Trophoblast cell (in vitro differentiated cells and primary cell): ENCODE data around the gene RAB27A.

ENCODE experiments used
- DNase-seq, 2 donors: peaks; one replicate each; pipeline ENCODE4 v3.0.0-alpha.2; 2016
- H2AFZ ChIP-seq: 2 replicates; pipeline ENCODE4 v1.6.1; 2013; ENCODE audit warnings: low read length, moderate library complexity, mild to moderate bottlenecking; ENCODE audit not compliant: insufficient read depth, poor library complexity
- H2AK5ac ChIP-seq: 2 replicates; pipeline ENCODE4 v1.6.1; 2013; ENCODE audit warnings: mild to moderate bottlenecking, low read length
- H2BK120ac ChIP-seq: 2 replicates; pipeline ENCODE4 v1.6.1; 2013; ENCODE audit warnings: low read length, mild to moderate bottlenecking, moderate library complexity; ENCODE audit not compliant: insufficient read depth, poor library complexity
- H2BK12ac ChIP-seq: 2 replicates; pipeline ENCODE4 v1.6.1; 2013; ENCODE audit warnings: mild to moderate bottlenecking, low read length, moderate library complexity
- H2BK5ac ChIP-seq: 2 replicates; pipeline ENCODE4 v1.6.1; 2013; ENCODE audit warnings: low read length, low read depth, moderate library complexity, mild to moderate bottlenecking; ENCODE audit not compliant: poor library complexity
- H3K14ac ChIP-seq: 2 replicates; pipeline ENCODE4 v1.6.1; 2013; ENCODE audit warnings: mild to moderate bottlenecking, low read length
- H3K18ac ChIP-seq: 2 replicates; pipeline ENCODE4 v1.6.1; 2013; ENCODE audit warnings: mild to moderate bottlenecking, low read length
- H3K23ac ChIP-seq: 2 replicates; pipeline ENCODE4 v1.6.1; 2013; ENCODE audit warnings: low read length
- H3K27ac ChIP-seq: 2 replicates; pipeline ENCODE4 v1.5.1; 2013; ENCODE audit warnings: low read depth, mild to moderate bottlenecking, inconsistent platforms, low read length, moderate library complexity
- H3K27me3 ChIP-seq: 2 replicates; pipeline ENCODE4 v1.6.1; 2013; ENCODE audit warnings: inconsistent platforms, mild to moderate bottlenecking, low read length, moderate library complexity; ENCODE audit not compliant: insufficient read depth
- H3K36me3 ChIP-seq, 2 experiments: 1 replicate in 1 of 2; 2 replicates in 1 of 2; pipeline ENCODE4 v1.6.1; 2013; ENCODE audit warnings: low read length in 2 of 2, mild to moderate bottlenecking in 2 of 2, moderate library complexity in 1 of 2; ENCODE audit not compliant: insufficient read depth in 2 of 2, control insufficient read depth in 1 of 2
- H3K4ac ChIP-seq: 2 replicates; pipeline ENCODE4 v1.6.1; 2013; ENCODE audit warnings: low read depth, mild to moderate bottlenecking, low read length, moderate library complexity
- H3K4me1 ChIP-seq, 2 experiments: 1 replicate in 1 of 2; 2 replicates in 1 of 2; pipeline ENCODE4 v1.6.1; 2013; ENCODE audit warnings: low read length in 2 of 2, mild to moderate bottlenecking in 2 of 2, moderate library complexity in 1 of 2; ENCODE audit not compliant: insufficient read depth in 2 of 2, control insufficient read depth in 1 of 2
- H3K4me2 ChIP-seq: 2 replicates; pipeline ENCODE4 v1.6.1; 2013; ENCODE audit warnings: inconsistent platforms, mild to moderate bottlenecking, low read length, moderate library complexity
- H3K4me3 ChIP-seq: 2 replicates; pipeline ENCODE4 v1.5.1; 2013; ENCODE audit warnings: mild to moderate bottlenecking, low read depth, low read length, inconsistent platforms
- H3K79me1 ChIP-seq: one replicate; pipeline ENCODE4 v1.6.1; 2013; ENCODE audit warnings: low read length
- H3K79me2 ChIP-seq: 2 replicates; pipeline ENCODE4 v1.6.1; 2013; ENCODE audit warnings: low read length, mild to moderate bottlenecking; ENCODE audit not compliant: control insufficient read depth, insufficient read depth, poor library complexity
- H3K9ac ChIP-seq: 2 replicates; pipeline ENCODE4 v1.6.1; 2013; ENCODE audit warnings: mild to moderate bottlenecking, low read length
- H3K9me3 ChIP-seq: 2 replicates; pipeline ENCODE4 v1.6.1; 2013; ENCODE audit warnings: low read depth, mild to moderate bottlenecking, control low read depth, inconsistent platforms, low read length; ENCODE audit not compliant: insufficient read depth
- H4K12ac ChIP-seq: 2 replicates; pipeline ENCODE4 v1.6.1; 2013; ENCODE audit warnings: low read depth, mild to moderate bottlenecking, low read length, moderate library complexity
- H4K8ac ChIP-seq: 2 replicates; pipeline ENCODE4 v1.6.1; 2013; ENCODE audit warnings: low read depth, mild to moderate bottlenecking, low read length, moderate library complexity
- H4K91ac ChIP-seq: one replicate; pipeline ENCODE4 v1.6.1; 2013; ENCODE audit warnings: low read depth, mild to moderate bottlenecking, low read length, moderate library complexity
- WGBS: extraction: QIAGEN DNeasy Blood & Tissue Kit; methylation state at CpG from one replicate; pipeline ENCODE4 v1.1.7; 2013; ENCODE audit warnings: missing lambda C conversion rate; ENCODE audit not compliant: insufficient read length, insufficient coverage; ENCODE audit errors: extremely low coverage; 5-methylcytosine and 5-hydroxymethylcytosine counted together

RAB27A gene

DNA sequence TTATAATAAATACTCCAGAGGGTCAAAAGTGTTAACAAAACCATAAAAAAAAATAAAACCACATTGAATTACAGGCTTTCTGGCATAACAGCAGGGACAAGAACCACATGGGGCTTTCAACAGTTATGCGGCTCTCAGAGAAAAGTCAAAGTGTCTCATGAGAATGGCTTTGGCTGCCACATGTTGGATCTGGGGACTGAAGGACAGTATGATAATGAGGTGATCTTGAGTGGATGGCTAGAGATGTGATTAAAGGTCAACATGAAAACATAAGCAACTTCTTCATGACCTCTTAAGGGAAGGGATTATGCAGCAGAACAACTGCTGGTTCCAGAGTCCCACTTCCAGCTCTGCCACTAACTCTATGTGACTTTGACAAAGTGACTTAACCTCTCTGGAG is 5.2 kb downstream of the RAB27A start:
- Histone ChIP-seq H3K4me3 (no peak overlapping the region), H3K18ac (no peak overlapping the region)

DNA sequence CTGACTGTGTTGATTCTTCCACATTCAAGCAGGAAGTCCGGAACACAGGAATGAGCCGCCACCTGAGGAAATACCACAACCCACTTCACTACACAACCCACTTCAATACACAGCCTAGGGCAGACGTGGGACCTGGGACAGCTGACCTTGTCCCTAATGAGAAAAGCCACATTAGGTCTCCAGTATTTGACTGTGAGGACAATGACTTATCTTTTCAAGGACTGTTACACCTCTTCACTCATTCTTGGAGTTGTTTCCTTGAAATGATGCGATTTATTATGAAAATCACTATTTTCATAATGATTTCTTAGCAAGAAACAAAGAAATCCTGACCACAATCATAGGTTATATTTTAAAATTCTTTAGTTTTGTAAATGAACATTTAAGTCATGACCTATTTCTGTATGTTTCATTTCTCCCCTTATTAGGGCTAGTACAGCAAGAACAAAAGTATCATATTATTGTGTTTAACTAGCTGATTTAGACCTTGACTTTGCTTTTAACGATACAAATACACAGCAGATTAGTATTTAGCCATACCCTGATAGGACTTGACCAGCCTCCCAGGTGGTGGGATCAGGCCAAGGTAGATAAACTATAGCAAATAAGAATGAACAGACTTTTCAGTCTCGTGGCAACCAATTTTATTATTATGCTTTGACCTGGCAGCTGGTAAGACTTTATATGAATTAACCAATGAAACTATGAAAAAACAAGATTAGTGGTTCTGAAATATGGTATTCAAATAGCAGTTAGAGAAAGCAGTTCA is 6.0 kb downstream of the RAB27A start:
- no peak for DNase-seq
- H3K4me1 ChIP-seq: peaks cover 0 to 2% of the 10 kb centered on the region in 2 experiments
- H4K12ac ChIP-seq: no peak overlapping the region
- H2BK12ac ChIP-seq: no peak overlapping the region
- H2AK5ac ChIP-seq: no peak overlapping the region
- no peak overlapping the region for H4K91ac ChIP-seq
- no CpG with 5 or more reads among the region's 6 CpGs for WGBS
- H3K79me1 ChIP-seq: no peaks in the 10 kb centered on the region
- no peaks in the 10 kb centered on the region for H3K79me2 ChIP-seq
- H3K18ac ChIP-seq: no peak overlapping the region
- H3K9me3 ChIP-seq: no peaks in the 10 kb centered on the region
- no peak overlapping the region for H3K27ac ChIP-seq
- H3K9ac ChIP-seq: no peak overlapping the region
- H3K36me3 ChIP-seq: no peaks in the 10 kb centered on the region
- no peak overlapping the region for H3K14ac ChIP-seq
- no peak overlapping the region for H2BK5ac ChIP-seq
- no peak overlapping the region for H3K23ac ChIP-seq
- H3K27me3 ChIP-seq: no peaks in the 10 kb centered on the region
- no peak overlapping the region for H4K8ac ChIP-seq
- H3K4ac ChIP-seq: no peak overlapping the region
- no peak overlapping the region for H3K4me3 ChIP-seq
- H2BK120ac ChIP-seq: no peak overlapping the region
- no peak overlapping the region for H2AFZ ChIP-seq
- no peak overlapping the region for H3K4me2 ChIP-seq

More for the DNA sequence above, 5.2 kb downstream of the RAB27A start:
- H4K8ac ChIP-seq: no peak overlapping the region
- H3K27ac ChIP-seq: no peak overlapping the region
- H3K27me3 ChIP-seq: no peaks in the 10 kb centered on the region
- no peak overlapping the region for H2BK120ac ChIP-seq
- no peak overlapping the region for H2AK5ac ChIP-seq
- peaks cover 2% of the 10 kb centered on the region for H3K79me1 ChIP-seq
- H2AFZ ChIP-seq: no peak overlapping the region
- no peak overlapping the region for H3K23ac ChIP-seq
- no peaks in the 10 kb centered on the region for H3K36me3 ChIP-seq
- H4K91ac ChIP-seq: no peak overlapping the region
- H3K9me3 ChIP-seq: no peaks in the 10 kb centered on the region
- H2BK5ac ChIP-seq: no peak overlapping the region
- peaks cover 1% of the 10 kb centered on the region for H3K79me2 ChIP-seq
- no peak overlapping the region for H3K14ac ChIP-seq
- H3K4me2 ChIP-seq: no peak overlapping the region
- no peak overlapping the region for H3K4ac ChIP-seq
- DNase-seq: no peak
- no CpG with 5 or more reads among the region's 1 CpG for WGBS
- H2BK12ac ChIP-seq: no peak overlapping the region
- no peak overlapping the region for H4K12ac ChIP-seq
- H3K4me1 ChIP-seq: peaks cover 2 to 4% of the 10 kb centered on the region in 2 experiments
- H3K9ac ChIP-seq: no peak overlapping the region

DNA sequence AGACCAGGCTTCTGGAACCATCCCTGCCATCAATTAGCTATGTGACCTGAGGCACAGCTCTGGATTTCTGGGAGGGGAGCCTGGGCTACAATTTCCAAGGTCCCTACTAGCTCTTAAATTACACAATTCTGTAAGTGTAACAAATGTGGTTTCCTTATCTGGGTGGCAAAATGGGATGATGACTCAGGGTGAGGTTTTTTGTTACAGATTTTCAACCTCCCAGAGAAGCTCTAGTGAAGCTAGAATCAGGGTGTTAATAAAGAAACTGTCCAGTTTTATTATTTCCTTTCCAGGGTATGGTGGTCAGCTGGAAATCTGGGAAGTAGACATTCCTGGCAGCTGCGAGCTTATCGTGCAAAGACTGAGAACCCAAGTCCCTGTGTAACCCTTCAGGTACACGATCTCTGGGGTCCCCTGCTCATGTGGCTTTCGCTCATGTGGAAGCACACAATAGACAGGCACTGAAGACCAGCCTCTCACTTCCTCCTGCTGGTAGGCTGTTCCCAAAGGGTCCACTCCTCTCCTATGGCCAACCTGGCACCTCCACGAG is 7.3 kb downstream of the RAB27A start:
- no peak overlapping the region for H3K9ac ChIP-seq
- no peak overlapping the region for H3K4me2 ChIP-seq
- no peak overlapping the region for H3K14ac ChIP-seq
- H2AFZ ChIP-seq: no peak overlapping the region
- H3K18ac ChIP-seq: no peak overlapping the region
- H3K4me1 ChIP-seq: peaks cover 0 to 2% of the 10 kb centered on the region in 2 experiments
- WGBS: no CpG with 5 or more reads among the region's 5 CpGs
- no peak overlapping the region for H2AK5ac ChIP-seq
- no peaks in the 10 kb centered on the region for H3K79me2 ChIP-seq
- no peak overlapping the region for H3K4me3 ChIP-seq
- no peaks in the 10 kb centered on the region for H3K27me3 ChIP-seq
- no peak overlapping the region for H2BK120ac ChIP-seq
- H4K8ac ChIP-seq: no peak overlapping the region
- H3K79me1 ChIP-seq: no peaks in the 10 kb centered on the region
- H3K23ac ChIP-seq: no peak overlapping the region
- no peak overlapping the region for H4K91ac ChIP-seq
- DNase-seq: peak in 1 of 2 donors; percentile 18
- H2BK5ac ChIP-seq: no peak overlapping the region
- no peaks in the 10 kb centered on the region for H3K9me3 ChIP-seq
- no peak overlapping the region for H3K4ac ChIP-seq
- H2BK12ac ChIP-seq: no peak overlapping the region
- no peak overlapping the region for H4K12ac ChIP-seq
- no peaks in the 10 kb centered on the region for H3K36me3 ChIP-seq
- H3K27ac ChIP-seq: no peak overlapping the region

GRCh38 chr15:55281517-55282228 is 7.9 kb downstream of the RAB27A start:
- Histone ChIP-seq H2BK5ac (no peak overlapping the region), H3K9ac (no peak overlapping the region), H4K8ac (no peak overlapping the region), H3K4ac (no peak overlapping the region), H3K4me1 (peaks cover 0 to 2% of the 10 kb centered on the region in 2 experiments), H2AFZ (no peak overlapping the region), H2AK5ac (no peak overlapping the region), H3K9me3 (no peaks in the 10 kb centered on the region), H3K79me1 (no peaks in the 10 kb centered on the region), H3K36me3 (no peaks in the 10 kb centered on the region), H3K23ac (no peak overlapping the region), H2BK120ac (no peak overlapping the region), H4K91ac (no peak overlapping the region), H3K79me2 (no peaks in the 10 kb centered on the region), H3K14ac (no peak overlapping the region), H3K4me2 (no peak overlapping the region), H3K27me3 (no peaks in the 10 kb centered on the region), H3K4me3 (no peak overlapping the region), H4K12ac (no peak overlapping the region), H3K18ac (no peak overlapping the region), H2BK12ac (no peak overlapping the region), H3K27ac (no peak overlapping the region)
- no peak for DNase-seq
